ENCODE results near the gene METTL14.

The METTL14 gene

DNA sequence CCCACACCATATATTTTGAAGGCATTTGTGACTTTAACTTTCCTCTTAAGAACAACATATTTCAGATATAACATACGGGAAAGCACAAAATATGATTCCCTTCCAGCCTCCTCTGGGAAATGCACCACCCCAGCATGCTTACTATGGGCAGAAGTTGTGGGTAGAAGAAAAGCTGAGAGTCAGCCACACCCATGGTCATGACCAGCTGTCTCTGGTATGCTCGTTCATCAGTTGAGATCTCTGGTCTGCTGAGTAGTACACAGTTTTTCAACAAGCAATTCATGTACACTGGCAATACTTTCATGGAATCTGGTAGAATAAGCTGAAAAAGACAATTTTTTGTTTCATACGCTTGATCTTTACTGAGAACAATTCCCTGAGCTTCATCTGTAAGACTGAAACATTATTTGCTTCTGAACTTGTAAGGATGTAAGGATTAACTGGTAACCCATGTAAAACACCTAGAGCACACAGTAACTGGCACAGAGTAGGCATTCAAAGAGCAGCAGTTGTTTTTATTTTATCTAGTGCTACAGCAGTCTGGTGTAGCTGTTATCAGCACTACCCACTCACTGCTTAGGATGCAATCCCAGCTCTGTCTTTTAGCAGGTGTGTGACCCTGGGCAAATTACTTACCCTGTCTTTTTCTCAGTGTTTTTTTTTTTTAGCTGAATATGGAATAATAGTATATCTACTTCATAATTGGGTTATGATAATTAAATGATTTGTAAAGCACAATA is 47.6 kb downstream of the METTL14 start:
- Histone ChIP-seq H3K4me1 (no peaks in the 10 kb centered on the region), H3K27me3 (ENCODE audit: control insufficient read depth, insufficient read depth, low read length) (no peaks in the 10 kb centered on the region), H3K4me2 (ENCODE audit: low read length) (no peak overlapping the region), H3K36me3 (ENCODE audit: control insufficient read depth, insufficient read depth, low read length) (no peaks in the 10 kb centered on the region), H3K9me3 (ENCODE audit: control insufficient read depth, low read length) (no peaks in the 10 kb centered on the region), H3K9ac (no peak overlapping the region), H2AFZ (no peak overlapping the region), H3K4me3 (ENCODE audit: low read depth, low read length) (no peak overlapping the region), H3K79me2 (no peaks in the 10 kb centered on the region), H3K27ac (no peak overlapping the region)
- TF ChIP-seq CTCF (IDR thresholded peaks at IDR 0.05) = no peak

- H3K27me3 ChIP-seq (ENCODE audit: control insufficient read depth, insufficient read depth, low read length) = no peaks in the 10 kb centered on the region
- H3K36me3 ChIP-seq (ENCODE audit: control insufficient read depth, insufficient read depth, low read length) = no peaks in the 10 kb centered on the region
- H3K9me3 ChIP-seq (ENCODE audit: control insufficient read depth, low read length) = no peaks in the 10 kb centered on the region
- no peak overlapping the region for H2AFZ ChIP-seq
- H3K4me1 ChIP-seq = no peaks in the 10 kb centered on the region
- no peak for TF ChIP-seq CTCF (IDR thresholded peaks at IDR 0.05)
- H3K4me2 ChIP-seq (ENCODE audit: low read length) = no peak overlapping the region
- H3K9ac ChIP-seq = no peak overlapping the region
- H3K4me3 ChIP-seq (ENCODE audit: low read depth, low read length) = no peak overlapping the region
- no peak overlapping the region for H3K27ac ChIP-seq
- no peaks in the 10 kb centered on the region for H3K79me2 ChIP-seq
Measured at GRCh38 chr4:118734491-118735205, 49.5 kb downstream of the METTL14 start.

GRCh38 chr4:118736900-118737299 is 51.7 kb downstream of the METTL14 start:
- no peak overlapping the region for H2AFZ ChIP-seq
- H3K27ac ChIP-seq = no peak overlapping the region
- H3K79me2 ChIP-seq = no peaks in the 10 kb centered on the region
- no peaks in the 10 kb centered on the region for H3K9me3 ChIP-seq (ENCODE audit: control insufficient read depth, low read length)
- H3K9ac ChIP-seq = no peak overlapping the region
- no peaks in the 10 kb centered on the region for H3K4me1 ChIP-seq
- TF ChIP-seq CTCF (IDR thresholded peaks at IDR 0.05) = no peak
- H3K4me2 ChIP-seq (ENCODE audit: low read length) = no peak overlapping the region
- no peak overlapping the region for H3K4me3 ChIP-seq (ENCODE audit: low read depth, low read length)
- no peaks in the 10 kb centered on the region for H3K27me3 ChIP-seq (ENCODE audit: control insufficient read depth, insufficient read depth, low read length)
- H3K36me3 ChIP-seq (ENCODE audit: control insufficient read depth, insufficient read depth, low read length) = no peaks in the 10 kb centered on the region

DNA sequence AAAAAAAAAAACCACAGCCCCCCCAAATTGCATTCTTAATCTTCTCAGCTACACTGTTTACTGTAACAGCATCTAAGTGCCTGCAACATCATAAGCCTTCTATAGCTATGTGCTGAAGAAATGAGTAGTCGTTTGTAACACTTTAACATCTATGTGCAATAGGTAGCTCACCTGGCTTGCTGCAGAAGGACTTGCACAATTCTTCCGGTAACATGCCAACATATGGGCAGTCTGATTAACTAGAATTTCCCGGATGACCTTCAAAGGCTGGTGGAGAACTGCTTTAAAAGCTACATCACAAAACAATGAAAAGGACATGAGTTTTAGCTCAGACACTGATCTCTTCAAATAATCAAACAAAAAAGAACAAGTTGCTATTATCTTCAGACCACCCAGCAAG is 52.9 kb downstream of the METTL14 start:
- Histone ChIP-seq H3K27me3 (ENCODE audit: control insufficient read depth, insufficient read depth, low read length) (no peaks in the 10 kb centered on the region), H3K27ac (no peak overlapping the region), H3K4me1 (no peaks in the 10 kb centered on the region), H3K9me3 (ENCODE audit: control insufficient read depth, low read length) (no peaks in the 10 kb centered on the region), H3K4me2 (ENCODE audit: low read length) (no peak overlapping the region), H3K79me2 (no peaks in the 10 kb centered on the region), H3K9ac (no peak overlapping the region), H3K36me3 (ENCODE audit: control insufficient read depth, insufficient read depth, low read length) (no peaks in the 10 kb centered on the region), H3K4me3 (ENCODE audit: low read depth, low read length) (no peak overlapping the region), H2AFZ (no peak overlapping the region)
- no peak for TF ChIP-seq CTCF (IDR thresholded peaks at IDR 0.05)

Data from parathyroid adenoma (tissue), 2 donors.